GM12875 (cell line): ENCODE data around the gene CDK14.

Experiments
- H3K4me3 ChIP-seq: one replicate; pipeline ENCODE4 v1.5.1; 2011; ENCODE audit warnings: low read depth, low read length, control low read depth
- TF ChIP-seq, protein P1 (sequence below): IDR thresholded peaks from 2 replicates; pipeline ENCODE4 v1.5.1; 2011; ENCODE audit warnings: low read depth, mild to moderate bottlenecking, control low read depth, inconsistent platforms, low read length, moderate library complexity, borderline replicate concordance; ENCODE audit not compliant: insufficient read depth

The CDK14 gene

GRCh38 chr7:90858546-90858945 lies 262.4 kb downstream of the CDK14 start:
- no peak overlapping the region for H3K4me3 ChIP-seq
- TF ChIP-seq, protein P1, sequence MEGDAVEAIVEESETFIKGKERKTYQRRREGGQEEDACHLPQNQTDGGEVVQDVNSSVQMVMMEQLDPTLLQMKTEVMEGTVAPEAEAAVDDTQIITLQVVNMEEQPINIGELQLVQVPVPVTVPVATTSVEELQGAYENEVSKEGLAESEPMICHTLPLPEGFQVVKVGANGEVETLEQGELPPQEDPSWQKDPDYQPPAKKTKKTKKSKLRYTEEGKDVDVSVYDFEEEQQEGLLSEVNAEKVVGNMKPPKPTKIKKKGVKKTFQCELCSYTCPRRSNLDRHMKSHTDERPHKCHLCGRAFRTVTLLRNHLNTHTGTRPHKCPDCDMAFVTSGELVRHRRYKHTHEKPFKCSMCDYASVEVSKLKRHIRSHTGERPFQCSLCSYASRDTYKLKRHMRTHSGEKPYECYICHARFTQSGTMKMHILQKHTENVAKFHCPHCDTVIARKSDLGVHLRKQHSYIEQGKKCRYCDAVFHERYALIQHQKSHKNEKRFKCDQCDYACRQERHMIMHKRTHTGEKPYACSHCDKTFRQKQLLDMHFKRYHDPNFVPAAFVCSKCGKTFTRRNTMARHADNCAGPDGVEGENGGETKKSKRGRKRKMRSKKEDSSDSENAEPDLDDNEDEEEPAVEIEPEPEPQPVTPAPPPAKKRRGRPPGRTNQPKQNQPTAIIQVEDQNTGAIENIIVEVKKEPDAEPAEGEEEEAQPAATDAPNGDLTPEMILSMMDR: no peak

DNA sequence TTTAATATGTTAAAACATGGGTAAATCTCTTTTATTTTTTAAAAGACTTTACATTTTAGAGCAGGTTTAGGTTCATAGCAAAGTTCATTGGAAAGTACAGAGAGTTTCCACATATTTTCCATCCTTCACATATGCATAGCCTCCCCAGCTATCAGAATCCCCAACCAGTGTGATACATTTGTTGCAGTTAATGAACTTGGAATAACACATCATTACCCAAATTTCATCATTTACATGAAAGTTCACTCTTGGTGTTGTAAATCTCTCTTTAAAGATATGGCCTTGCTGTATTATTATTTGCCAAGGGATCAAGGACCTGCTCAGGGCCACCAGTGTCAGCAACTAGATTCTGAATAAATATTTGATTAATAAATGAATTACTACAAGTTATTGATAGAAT lies 263.4 kb downstream of the CDK14 start:
- TF ChIP-seq, protein P1: no peak
- H3K4me3 ChIP-seq: no peak overlapping the region

DNA sequence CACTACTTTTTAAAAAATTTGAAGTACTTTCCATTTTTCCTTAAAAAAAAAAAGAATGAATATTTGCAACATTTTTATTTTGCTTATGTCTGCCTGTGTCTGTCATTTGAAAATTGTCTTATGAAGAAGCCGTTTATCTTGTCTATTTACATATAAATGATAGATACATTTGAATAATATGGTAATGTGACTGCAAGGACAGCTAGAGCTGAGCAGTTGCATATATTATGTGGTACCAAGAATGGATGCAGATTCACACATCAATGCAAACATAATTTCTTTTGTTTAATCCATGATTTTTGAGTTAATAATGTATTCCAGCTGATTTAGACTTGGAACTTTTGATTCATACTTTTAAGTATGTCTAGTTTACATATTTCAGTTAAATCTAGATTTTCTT lies 268.0 kb downstream of the CDK14 start:
- TF ChIP-seq, protein P1: no peak
- no peak overlapping the region for H3K4me3 ChIP-seq

DNA sequence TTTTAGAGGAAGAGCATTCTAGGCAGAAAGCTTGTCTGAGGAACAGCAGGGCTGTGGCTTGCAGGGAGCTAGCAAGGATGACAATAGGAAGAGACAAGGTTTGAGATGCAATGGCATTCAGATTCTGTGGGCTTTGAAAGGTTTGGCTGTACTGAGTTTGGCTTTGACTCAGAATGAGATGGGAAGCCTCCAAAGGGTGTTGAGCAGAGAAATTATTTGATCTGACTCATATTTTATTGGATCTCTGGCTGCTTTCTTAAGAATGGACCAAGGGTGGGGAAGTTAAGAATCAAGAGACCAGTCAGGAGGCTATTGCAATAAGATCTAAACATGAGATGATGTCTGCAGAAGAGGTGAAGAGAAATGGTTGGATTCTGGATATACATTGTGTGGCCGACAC lies 273.2 kb downstream of the CDK14 start:
- TF ChIP-seq, protein P1: no peak

DNA sequence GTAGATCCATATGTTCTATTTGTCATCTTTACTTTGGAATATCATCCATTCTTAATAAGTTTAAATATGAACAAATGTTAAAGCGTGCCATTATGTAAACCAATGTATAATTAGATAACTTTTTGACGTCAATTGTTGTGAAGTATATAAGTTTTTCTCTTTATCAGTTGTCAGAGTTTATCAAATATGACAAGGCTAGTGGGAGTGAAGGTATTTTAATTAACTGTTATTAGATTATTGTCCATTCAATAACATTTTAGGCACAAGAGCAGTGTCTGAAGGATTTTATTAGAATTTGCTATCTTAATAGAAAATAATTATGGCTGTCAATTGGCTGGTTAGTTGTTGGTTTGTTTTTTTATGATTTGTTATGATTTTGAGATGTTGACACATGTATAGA lies 280.6 kb downstream of the CDK14 start:
- H3K4me3 ChIP-seq: no peak overlapping the region
- TF ChIP-seq, protein P1: no peak

More for the DNA sequence above, 273.2 kb downstream of the CDK14 start:
- no peak overlapping the region for H3K4me3 ChIP-seq

- TF ChIP-seq, protein P1: no peak
- no peak overlapping the region for H3K4me3 ChIP-seq
Observed at GRCh38 chr7:90877201-90877600, 281.1 kb downstream of the CDK14 start.

GRCh38 chr7:90879924-90880323 lies 283.8 kb downstream of the CDK14 start:
- no peak overlapping the region for H3K4me3 ChIP-seq
- TF ChIP-seq, protein P1: no peak
